ENCODE measurements around the gene LRP10.
A peak's percentile ranks its signal among the peaks of the same experiment; 100 is the strongest.
"Not testable (repeated sequence)": the region's sequence is repeated elsewhere in the genome, so short reads cannot be mapped to it uniquely, and the experiment has no call there.

LRP10 gene, protein sequence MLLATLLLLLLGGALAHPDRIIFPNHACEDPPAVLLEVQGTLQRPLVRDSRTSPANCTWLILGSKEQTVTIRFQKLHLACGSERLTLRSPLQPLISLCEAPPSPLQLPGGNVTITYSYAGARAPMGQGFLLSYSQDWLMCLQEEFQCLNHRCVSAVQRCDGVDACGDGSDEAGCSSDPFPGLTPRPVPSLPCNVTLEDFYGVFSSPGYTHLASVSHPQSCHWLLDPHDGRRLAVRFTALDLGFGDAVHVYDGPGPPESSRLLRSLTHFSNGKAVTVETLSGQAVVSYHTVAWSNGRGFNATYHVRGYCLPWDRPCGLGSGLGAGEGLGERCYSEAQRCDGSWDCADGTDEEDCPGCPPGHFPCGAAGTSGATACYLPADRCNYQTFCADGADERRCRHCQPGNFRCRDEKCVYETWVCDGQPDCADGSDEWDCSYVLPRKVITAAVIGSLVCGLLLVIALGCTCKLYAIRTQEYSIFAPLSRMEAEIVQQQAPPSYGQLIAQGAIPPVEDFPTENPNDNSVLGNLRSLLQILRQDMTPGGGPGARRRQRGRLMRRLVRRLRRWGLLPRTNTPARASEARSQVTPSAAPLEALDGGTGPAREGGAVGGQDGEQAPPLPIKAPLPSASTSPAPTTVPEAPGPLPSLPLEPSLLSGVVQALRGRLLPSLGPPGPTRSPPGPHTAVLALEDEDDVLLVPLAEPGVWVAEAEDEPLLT

GRCh38 chr14:22871224-22872032, at the start of gene LRP10:
Gene LRP10 (plus strand): TSS chr14:22871740. CDS start chr14:22872304, 564 bp downstream.
- peak; percentile 69 to 73 for DNase-seq (ENCODE audit: low read depth in 2 of 2)

DNA sequence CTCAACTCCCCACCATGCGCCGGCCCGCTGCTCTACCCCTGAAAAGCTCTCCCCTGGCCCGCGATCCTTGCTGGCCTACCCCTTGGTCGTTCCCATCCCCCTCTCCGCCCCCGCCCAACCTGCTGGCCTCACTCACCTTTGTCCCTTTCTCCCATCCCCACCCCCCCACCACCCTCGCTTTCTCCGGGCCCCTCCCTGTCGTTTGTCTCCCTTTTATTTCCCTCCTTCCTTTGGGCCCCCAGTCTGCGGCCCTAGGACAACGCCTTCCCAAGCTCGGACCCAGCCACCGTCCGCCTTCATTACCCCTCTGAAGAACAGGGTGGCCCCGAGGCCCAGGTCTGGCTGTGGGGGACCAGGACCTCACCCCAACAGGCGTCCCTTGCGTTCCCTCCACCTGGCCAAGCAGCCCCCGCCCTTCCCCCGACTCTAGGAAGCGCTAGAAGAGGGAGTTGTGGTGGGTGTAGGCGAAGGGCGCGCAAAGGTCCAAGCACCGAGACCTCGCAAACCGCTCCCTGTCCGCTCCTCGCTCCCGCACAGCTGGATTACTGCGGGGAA, 49.4 kb upstream of the LRP10 start:
- no peak for DNase-seq (ENCODE audit: low read depth in 2 of 2)

DNA sequence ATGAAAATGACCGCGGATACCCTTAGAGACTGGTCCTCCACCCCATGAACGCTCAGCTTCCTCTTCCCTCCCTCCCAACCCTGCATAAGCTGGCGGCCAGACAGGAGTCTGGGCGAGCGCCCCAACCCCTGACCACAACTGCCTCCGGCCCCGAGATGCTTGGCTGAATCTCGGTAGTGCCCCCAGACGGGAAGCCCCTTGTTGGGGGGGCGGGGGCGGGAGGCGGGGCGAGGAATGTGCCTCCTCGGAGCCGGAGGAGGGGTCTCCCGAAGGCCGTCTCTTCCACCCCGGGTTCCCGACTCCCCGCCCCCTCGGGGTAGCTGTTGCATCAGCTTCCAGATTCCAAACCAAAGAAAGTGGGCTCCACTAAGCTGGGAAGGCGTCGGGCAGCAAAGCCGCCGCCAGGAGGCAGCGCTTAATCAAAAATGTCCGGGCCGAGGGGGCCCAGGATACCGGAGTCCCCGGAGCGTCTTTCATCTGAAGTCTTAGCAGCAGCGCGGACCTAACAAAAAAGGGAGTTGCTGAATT, 48.9 kb upstream of the LRP10 start:
- DNase-seq (ENCODE audit: low read depth in 2 of 2): peak; percentile 54 to 57

DNA sequence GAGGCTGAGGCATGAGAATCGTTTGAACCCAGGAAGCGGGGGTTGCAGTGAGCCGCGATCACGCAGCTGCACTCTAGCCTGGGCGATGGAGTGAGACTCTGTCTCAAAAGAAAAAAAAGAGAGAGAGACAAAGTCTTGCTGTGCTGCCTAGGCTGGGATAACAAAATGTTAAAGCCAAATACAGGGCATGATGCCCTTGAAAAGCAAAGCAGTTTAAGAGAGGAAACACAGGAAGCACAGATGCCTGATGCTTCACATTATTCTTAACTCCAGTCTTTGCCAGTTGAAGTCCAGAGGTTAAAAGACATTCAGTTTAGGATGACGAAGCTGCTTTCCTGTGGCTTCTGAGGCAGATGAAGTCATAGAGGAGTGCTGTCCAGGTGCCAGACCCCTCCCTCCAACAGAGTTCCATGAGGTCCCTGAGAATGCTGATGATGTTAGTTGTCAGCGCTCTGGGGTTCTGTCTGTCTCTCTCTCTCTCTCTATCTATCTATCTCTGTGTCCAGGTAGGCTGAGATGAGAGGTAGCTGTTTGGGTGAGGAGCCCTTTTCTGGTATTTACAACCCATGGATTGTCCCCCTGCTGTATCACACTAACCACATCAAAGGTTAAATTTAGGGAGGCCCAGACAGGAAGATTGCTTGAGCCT, 46.7 kb upstream of the LRP10 start:
- no peak for DNase-seq (ENCODE audit: low read depth in 2 of 2)

DNA sequence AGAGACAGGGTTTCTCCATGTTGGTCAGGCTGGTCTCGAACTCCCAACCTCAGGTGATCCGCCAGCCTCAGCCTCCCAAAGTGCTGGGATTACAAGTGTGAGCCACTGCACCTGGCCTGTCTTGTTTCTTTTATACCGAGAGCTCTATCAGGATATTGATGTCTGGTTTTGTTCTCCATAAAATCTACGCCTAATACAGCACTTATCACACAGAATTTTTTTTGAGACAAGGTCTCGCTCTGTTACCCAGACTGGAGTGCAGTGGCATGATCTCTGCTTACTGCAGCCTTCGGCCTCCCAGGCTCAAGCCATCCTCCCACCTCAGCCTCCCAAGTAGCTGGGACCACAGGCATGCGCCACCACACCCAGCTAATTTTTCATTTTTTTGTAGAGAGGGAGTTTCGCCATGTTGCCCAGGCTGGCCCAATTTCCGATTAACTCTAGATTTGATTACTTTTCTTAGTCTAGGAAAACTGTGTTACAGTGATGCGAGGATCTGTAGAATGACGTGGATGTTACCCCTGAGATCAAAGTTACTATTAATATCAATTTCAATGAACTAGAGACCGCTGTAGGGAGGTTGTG, 42.4 kb upstream of the LRP10 start:
- not testable (repeated sequence) for DNase-seq (ENCODE audit: low read depth in 2 of 2)

- peak; percentile 73 to 82 for DNase-seq (ENCODE audit: low read depth in 2 of 2)
Measured at GRCh38 chr14:22829661-22830442, 41.7 kb upstream of the LRP10 start, which contains the start of gene MRPL52. Gene MRPL52 (plus strand): TSS chr14:22829887. CDS start chr14:22829913, 26 bp downstream.

GRCh38 chr14:22830443-22831010, 41.0 kb upstream of the LRP10 start:
- DNase-seq (ENCODE audit: low read depth in 2 of 2): no peak

DNA sequence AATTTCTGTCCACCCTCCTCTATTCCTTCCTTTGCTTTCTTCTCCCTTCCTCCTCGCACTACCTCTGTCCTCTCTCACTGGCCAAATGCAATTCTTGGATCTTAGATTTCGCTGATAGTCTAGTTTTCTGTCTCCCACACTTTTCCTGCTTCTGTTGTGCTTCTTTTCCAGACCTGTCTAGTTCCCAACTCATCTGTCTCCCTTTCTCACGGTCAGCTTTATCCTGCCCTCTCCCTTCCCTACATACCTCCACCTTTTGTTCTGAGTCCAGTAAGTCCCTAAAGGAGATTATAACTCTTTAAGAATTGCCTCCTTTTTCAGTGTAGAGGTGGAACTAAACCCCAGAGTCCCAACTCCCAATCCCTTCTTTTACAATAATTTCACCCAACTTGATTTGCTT, 36.0 kb upstream of the LRP10 start:
- no peak for DNase-seq (ENCODE audit: low read depth in 2 of 2)

DNA sequence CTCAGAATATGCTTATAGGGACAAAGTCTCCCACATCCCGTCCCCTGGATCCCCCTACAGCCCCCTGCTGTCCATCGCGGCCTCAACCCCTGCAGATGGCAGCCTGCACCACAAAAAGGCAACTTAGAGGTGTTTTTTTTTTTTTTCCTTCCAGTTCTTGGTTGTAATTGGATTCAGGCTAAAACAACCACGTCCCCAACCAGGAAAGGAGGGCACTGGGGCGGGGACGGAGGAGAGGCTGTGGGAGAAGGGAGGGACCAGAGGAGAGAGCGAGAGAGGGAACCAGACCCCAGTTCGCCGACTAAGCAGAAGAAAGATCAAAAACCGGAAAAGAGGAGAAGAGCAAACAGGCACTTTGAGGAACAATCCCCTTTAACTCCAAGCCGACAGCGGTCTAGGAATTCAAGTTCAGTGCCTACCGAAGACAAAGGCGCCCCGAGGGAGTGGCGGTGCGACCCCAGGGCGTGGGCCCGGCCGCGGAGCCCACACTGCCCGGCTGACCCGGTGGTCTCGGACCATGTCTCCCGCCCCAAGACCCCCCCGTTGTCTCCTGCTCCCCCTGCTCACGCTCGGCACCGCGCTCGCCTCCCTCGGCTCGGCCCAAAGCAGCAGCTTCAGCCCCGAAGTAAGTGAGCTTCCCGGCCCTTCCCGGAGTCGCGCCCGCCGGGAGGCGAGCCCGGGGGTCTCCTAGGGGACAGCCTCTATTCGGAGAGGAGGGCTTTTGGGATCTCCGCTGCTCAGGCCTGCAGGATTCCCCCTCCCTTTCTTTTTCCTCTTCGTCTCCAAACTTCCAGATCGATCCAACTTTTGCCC, 35.0 kb upstream of the LRP10 start, which contains the start of gene MMP14:
TSS of gene MMP14 (plus strand) at position 285 of the 813 bp plus-strand sequence. CDS start at position 518, 233 bp downstream.
- DNase-seq (ENCODE audit: low read depth in 2 of 2): no peak

GRCh38 chr14:22837114-22837749, 34.3 kb upstream of the LRP10 start:
- DNase-seq (ENCODE audit: low read depth in 2 of 2): no peak

- no peak for DNase-seq (ENCODE audit: low read depth in 2 of 2)
Measured at GRCh38 chr14:22837750-22838538, 33.6 kb upstream of the LRP10 start.

DNA sequence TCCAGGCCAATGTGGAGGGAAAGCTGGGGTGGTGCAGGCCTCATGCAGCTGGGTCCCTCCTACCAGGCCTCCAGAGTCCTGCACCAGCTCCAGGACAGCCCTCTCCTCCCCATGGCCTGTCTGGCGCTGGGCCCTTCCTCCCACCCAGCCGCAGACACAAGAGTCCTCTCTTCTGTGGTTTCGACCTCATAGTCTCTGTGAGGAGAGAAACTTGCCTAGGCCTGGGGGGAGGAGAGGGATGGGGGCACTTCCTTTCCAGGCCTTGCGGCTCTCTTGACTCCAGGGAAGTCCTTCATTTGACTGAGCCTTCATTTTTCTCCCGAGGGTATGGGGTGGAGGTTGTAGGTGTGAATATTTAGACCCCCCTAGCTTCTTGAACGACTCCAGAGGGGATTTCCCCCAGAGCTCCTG, 32.9 kb upstream of the LRP10 start:
- no peak for DNase-seq (ENCODE audit: low read depth in 2 of 2)

- no peak for DNase-seq (ENCODE audit: low read depth in 2 of 2)
Measured at GRCh38 chr14:22839159-22839779, 32.3 kb upstream of the LRP10 start.

DNA sequence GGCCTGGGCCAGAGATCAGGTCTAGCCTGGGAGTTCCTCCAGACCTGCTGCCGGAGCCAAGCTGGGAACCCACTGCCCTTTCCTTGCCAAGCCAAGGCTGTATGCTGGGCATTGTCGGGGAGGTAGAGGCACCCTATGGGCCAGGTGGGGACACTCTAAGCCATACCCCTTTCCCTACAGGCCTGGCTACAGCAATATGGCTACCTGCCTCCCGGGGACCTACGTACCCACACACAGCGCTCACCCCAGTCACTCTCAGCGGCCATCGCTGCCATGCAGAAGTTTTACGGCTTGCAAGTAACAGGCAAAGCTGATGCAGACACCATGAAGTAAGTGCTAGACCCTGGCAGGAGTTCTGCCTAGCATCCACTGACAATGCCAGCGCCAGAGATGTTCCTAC, 30.2 kb upstream of the LRP10 start:
- no peak for DNase-seq (ENCODE audit: low read depth in 2 of 2)

GRCh38 chr14:22841769-22842168, 29.8 kb upstream of the LRP10 start:
- no peak for DNase-seq (ENCODE audit: low read depth in 2 of 2)

DNA sequence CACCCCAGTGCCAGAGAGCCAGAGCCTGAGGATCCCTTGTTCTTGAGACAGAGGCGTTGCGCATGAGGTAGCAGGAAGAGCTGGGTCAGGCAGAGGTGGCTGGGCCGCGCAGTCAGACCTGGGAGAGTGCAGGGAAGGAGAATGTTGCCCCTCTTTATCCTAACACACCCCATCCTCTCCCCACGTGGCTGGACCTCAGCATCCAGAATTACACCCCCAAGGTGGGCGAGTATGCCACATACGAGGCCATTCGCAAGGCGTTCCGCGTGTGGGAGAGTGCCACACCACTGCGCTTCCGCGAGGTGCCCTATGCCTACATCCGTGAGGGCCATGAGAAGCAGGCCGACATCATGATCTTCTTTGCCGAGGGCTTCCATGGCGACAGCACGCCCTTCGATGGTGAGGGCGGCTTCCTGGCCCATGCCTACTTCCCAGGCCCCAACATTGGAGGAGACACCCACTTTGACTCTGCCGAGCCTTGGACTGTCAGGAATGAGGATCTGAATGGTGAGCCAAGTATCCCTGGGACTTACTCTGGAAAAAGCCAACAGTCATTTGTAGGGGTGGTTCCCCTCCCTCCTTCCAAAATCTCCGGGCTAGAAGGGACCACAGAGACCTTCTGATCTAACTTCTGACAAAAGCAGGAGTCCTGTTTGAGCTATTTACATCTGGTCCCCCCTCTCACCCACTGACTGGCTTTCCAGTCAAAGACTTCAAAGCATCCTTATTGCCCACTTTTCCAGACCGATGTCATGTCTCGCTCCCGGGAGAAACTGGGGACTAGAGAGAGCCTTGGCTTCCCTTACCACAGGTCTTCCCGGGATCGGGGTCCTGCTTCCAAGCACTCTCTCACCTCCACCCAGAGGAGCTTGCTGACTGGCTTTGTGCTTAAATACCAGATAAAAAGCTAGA, 29.1 kb upstream of the LRP10 start:
- no peak for DNase-seq (ENCODE audit: low read depth in 2 of 2)

Data from stimulated activated CD8-positive, alpha-beta memory T cell treated with anti-CD3 and anti-CD28 coated beads, Interleukin-2, amount 100 ng/mL, for 48 hours (primary cell).